Muscle layer of duodenum (tissue), 2 donors: ENCODE measurements around the gene VSIG4.

Experiments
- H3K27ac ChIP-seq: one replicate; pipeline ENCODE4 v1.7.0; 2013; ENCODE audit warnings: mild to moderate bottlenecking, low read length
- H3K27me3 ChIP-seq: one replicate; pipeline ENCODE4 v1.7.0; 2013; ENCODE audit warnings: low read depth, mild to moderate bottlenecking, control low read depth, low read length
- H3K36me3 ChIP-seq, 2 donors: one replicate each; pipeline ENCODE4 v1.7.0; 2013; ENCODE audit warnings: low read length in 2 of 2, control low read depth in 1 of 2, mild to moderate bottlenecking in 1 of 2; ENCODE audit not compliant: insufficient read depth in 2 of 2, control insufficient read depth in 1 of 2
- H3K4me1 ChIP-seq, 2 donors: one replicate each; pipeline ENCODE4 v1.7.0; 2013; ENCODE audit warnings: low read length in 2 of 2, mild to moderate bottlenecking in 2 of 2, control low read depth in 1 of 2, moderate library complexity in 1 of 2; ENCODE audit not compliant: insufficient read depth in 2 of 2, control insufficient read depth in 1 of 2
- H3K4me3 ChIP-seq, 2 donors: one replicate each; pipeline ENCODE4 v1.7.0; 2013; ENCODE audit warnings: low read length in 2 of 2, low read depth in 1 of 2, mild to moderate bottlenecking in 1 of 2
- H3K9me3 ChIP-seq, 2 donors: one replicate each; pipeline ENCODE4 v1.7.0; 2013; ENCODE audit warnings: low read length in 2 of 2, control low read depth in 1 of 2, mild to moderate bottlenecking in 1 of 2; ENCODE audit not compliant: control insufficient read depth in 1 of 2
- donor health status: healthy.

VSIG4 gene

GRCh38 chrX:66023385-66024091 is 16.3 kb downstream of the VSIG4 start:
- Histone ChIP-seq H3K9me3 (no peaks in the 10 kb centered on the region), H3K27me3 (no peaks in the 10 kb centered on the region), H3K4me3 (no peak overlapping the region), H3K27ac (no peak overlapping the region), H3K4me1 (no peaks in the 10 kb centered on the region), H3K36me3 (no peaks in the 10 kb centered on the region)

- no peak overlapping the region for H3K27ac ChIP-seq
- H3K4me1 ChIP-seq: no peaks in the 10 kb centered on the region
- no peaks in the 10 kb centered on the region for H3K9me3 ChIP-seq
Measured at GRCh38 chrX:66022632-66023384, 17.1 kb downstream of the VSIG4 start.

DNA sequence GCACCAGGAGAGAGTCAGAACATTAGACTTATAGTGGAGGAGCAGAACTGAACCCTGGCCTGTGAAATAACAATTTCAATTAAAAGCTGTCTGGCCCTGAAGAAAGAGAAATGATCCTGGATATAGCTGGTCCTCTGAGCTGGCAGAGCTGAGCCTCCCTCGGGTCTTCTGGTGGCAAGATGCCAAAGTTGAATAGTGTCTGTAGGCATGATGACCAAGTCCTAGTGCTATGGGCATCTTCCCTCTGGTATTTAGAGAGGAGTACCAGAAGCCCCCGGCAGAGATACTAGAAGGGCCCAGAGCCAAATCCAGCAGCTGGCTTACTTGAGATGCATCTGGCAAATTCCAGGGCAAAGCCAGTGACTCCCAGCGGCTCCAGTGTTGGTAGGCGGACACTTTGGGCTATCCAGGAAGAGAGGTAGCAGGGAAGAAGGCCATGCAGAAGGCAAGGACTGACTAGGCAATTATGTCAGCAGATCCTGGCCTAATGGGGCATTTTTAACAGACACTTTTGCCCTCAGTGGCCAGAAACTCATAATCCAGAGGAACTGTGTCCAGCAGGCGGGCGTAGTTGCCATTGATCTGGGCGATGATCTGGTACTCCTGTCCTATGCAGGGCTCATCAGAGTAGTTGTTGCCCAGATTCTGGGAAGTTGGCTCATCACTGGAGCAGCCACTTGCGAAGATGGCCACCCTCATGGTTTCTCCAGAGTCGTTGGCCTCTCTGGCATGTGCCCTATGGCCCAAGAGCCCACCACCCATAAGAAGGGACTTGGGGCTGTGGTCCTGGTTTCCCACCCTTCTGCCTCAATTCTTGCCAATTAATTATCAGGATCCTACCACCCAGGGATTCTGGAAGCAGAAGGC is 17.9 kb downstream of the VSIG4 start:
- H3K4me3 ChIP-seq: no peak overlapping the region

More at GRCh38 chrX:66022632-66023384, 17.1 kb downstream of the VSIG4 start:
- no peaks in the 10 kb centered on the region for H3K36me3 ChIP-seq
- H3K4me3 ChIP-seq: no peak overlapping the region
- no peaks in the 10 kb centered on the region for H3K27me3 ChIP-seq

GRCh38 chrX:66021401-66021764 is 18.5 kb downstream of the VSIG4 start:
- H3K9me3 ChIP-seq: no peaks in the 10 kb centered on the region
- no peaks in the 10 kb centered on the region for H3K4me1 ChIP-seq
- no peaks in the 10 kb centered on the region for H3K36me3 ChIP-seq
- no peaks in the 10 kb centered on the region for H3K27me3 ChIP-seq
- H3K4me3 ChIP-seq: no peak overlapping the region
- H3K27ac ChIP-seq: no peak overlapping the region

More for the DNA sequence above, 17.9 kb downstream of the VSIG4 start:
- Histone ChIP-seq H3K27me3 (no peaks in the 10 kb centered on the region), H3K36me3 (no peaks in the 10 kb centered on the region), H3K27ac (no peak overlapping the region), H3K4me1 (no peaks in the 10 kb centered on the region), H3K9me3 (no peaks in the 10 kb centered on the region)

GRCh38 chrX:66020631-66021334 is 19.1 kb downstream of the VSIG4 start:
- H3K36me3 ChIP-seq: no peaks in the 10 kb centered on the region
- H3K4me3 ChIP-seq: no peak overlapping the region
- no peaks in the 10 kb centered on the region for H3K9me3 ChIP-seq
- H3K4me1 ChIP-seq: no peaks in the 10 kb centered on the region
- H3K27ac ChIP-seq: no peak overlapping the region
- H3K27me3 ChIP-seq: no peaks in the 10 kb centered on the region

GRCh38 chrX:66019974-66020373 is 19.9 kb downstream of the VSIG4 start:
- Histone ChIP-seq H3K36me3 (no peaks in the 10 kb centered on the region), H3K9me3 (no peaks in the 10 kb centered on the region), H3K4me3 (no peak overlapping the region), H3K27me3 (no peaks in the 10 kb centered on the region), H3K4me1 (no peaks in the 10 kb centered on the region), H3K27ac (no peak overlapping the region)

- no peak overlapping the region for H3K4me3 ChIP-seq
- H3K36me3 ChIP-seq: no peaks in the 10 kb centered on the region
Measured at GRCh38 chrX:66019310-66019652, 20.6 kb downstream of the VSIG4 start.

GRCh38 chrX:66018585-66019309 is 21.1 kb downstream of the VSIG4 start:
- Histone ChIP-seq H3K9me3 (no peaks in the 10 kb centered on the region), H3K4me3 (no peak overlapping the region), H3K4me1 (no peaks in the 10 kb centered on the region), H3K27ac (no peak overlapping the region), H3K27me3 (no peaks in the 10 kb centered on the region), H3K36me3 (no peaks in the 10 kb centered on the region)

More at GRCh38 chrX:66019310-66019652, 20.6 kb downstream of the VSIG4 start:
- no peaks in the 10 kb centered on the region for H3K9me3 ChIP-seq
- H3K27me3 ChIP-seq: no peaks in the 10 kb centered on the region
- H3K27ac ChIP-seq: no peak overlapping the region
- no peaks in the 10 kb centered on the region for H3K4me1 ChIP-seq

- Histone ChIP-seq H3K27ac (no peak overlapping the region), H3K27me3 (no peaks in the 10 kb centered on the region), H3K9me3 (no peaks in the 10 kb centered on the region), H3K36me3 (no peaks in the 10 kb centered on the region), H3K4me1 (no peaks in the 10 kb centered on the region), H3K4me3 (no peak overlapping the region)
Measured at GRCh38 chrX:66017659-66018170, 22.2 kb downstream of the VSIG4 start.

DNA sequence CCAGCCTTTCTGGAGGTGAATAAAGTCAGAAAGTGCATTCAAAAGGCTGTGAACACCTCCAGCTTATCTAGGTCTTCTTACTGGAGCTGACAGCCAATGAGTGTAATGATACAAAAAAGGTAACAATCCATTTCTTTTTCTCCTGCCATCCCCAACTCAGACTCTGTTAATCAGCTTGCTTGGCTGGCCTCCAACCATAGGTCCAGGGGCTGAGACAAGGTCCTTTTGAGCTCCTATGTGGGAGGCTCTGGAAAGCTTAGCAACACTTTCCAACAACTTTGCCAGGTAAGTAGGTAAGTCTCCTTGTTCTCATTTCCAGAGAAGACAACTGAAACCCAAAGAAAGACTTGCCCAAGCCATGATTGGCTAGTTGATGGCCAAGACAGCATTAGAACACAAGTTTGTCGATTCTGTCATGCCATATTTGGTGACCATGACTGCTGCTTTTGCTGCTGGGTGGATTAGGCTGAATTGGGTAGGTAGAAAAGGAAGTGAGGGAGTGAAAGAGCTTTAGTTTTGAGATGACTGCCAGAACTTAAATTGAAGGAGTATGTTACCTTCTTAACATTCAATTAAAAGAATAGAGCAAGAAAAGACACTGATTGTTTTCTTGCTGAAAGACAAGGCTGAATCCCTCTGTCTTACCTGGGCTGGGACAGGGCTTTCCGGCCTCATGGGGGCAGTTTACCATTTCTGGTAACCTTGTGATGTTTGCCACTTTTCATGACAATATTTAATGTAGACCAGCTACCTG is 22.8 kb downstream of the VSIG4 start:
- Histone ChIP-seq H3K36me3 (no peaks in the 10 kb centered on the region), H3K4me3 (peak overlapping the region; percentile 14 to 39), H3K27me3 (no peaks in the 10 kb centered on the region), H3K27ac (no peak overlapping the region), H3K9me3 (no peaks in the 10 kb centered on the region), H3K4me1 (no peaks in the 10 kb centered on the region)
